ENCODE data around the gene CAPN11. TPM values are rescaled to one million over a fixed set of nuclear protein-coding genes. Genes with fewer than 3 reads are reported as not detected.

The CAPN11 gene
- total RNA-seq, 2 experiments from 2014 or later: not detected

DNA sequence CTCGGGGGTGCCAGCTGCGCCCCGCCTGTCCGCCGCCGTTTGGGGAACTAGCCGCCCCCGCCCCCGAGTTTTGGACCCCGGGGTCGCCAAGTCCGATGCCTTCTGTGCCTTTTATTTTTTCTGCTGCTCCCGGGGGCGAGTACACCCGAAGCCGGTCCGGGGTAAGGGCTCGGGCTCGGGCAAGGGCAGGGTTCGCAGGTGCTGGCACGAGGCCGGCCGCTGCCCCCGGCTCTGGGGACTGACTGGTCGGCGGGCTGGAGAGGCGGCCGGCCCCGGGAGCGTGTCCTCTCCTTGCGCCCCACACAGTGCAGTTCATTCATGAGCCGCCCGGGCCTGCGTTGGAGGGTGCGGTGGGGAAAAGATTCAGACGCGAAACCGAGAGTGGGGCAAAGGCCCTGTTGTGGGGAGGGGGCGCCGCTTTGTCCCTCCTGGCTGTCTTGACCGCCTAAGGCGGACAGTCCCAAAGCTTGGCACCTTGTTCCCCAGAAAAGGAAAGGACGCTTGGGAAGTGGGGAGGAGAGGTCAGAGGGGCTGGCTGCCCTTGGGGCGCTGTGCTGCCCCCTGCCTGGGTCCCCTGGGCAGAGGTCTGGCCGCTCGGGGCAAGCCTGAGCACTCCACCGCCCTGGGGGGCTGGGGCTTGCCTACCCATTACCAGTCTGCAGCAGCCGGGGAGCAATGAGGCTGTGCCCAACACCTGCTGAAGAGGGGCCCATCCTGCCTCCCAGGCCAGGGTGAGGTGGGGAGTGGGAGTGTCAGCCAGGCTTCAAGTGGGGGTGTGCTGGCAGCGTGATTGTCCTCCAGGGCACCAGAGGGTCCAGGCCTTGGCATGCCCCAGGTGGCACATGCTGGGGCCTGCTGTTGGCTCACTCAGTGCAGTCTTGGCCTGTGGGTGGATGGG is 30.4 kb upstream of the CAPN11 start:
- Histone ChIP-seq H3K36me3 (ENCODE audit: insufficient read depth, low read length) (peaks cover 19% of the 10 kb centered on the region), H3K4me2 (ENCODE audit: low read length) (peak overlapping the region; percentile 97), H4K20me1 (ENCODE audit: insufficient read depth, low read length) (peaks cover 22% of the 10 kb centered on the region; the same call in 1 of the 2 replicates), H3K9me2 (ENCODE audit: insufficient read depth, low read length) (no peaks in the 10 kb centered on the region), H3K27ac (ENCODE audit: low read depth, low read length, poor library complexity, severe bottlenecking) (no peak overlapping the region), H2AFZ (ENCODE audit: low read length) (peak overlapping the region; percentile 91), H3K4me1 (ENCODE audit: insufficient read depth, low read length, poor library complexity, severe bottlenecking) (peaks cover 36% of the 10 kb centered on the region), H3K4me3 (ENCODE audit: low read depth, low read length, poor library complexity, severe bottlenecking) (peak overlapping the region; percentile 83), H3K9me3 (ENCODE audit: low read length) (no peaks in the 10 kb centered on the region), H3K79me2 (ENCODE audit: insufficient read depth, low read depth, low read length) (peaks cover 39% of the 10 kb centered on the region)
- peak; percentile 40 for DNase-seq (ENCODE audit: low spot score)
- CTCF ChIA-PET (ENCODE audit: unreplicated experiment): interaction anchor here (1.0 kb wide), 2 partner anchors 30 to 54 kb away, joined by 3 read pairs; no protein-coding TSS in a partner anchor
- POLR2A ChIA-PET: interaction anchor here (0.6 to 0.8 kb wide), 5 partner anchors 56 to 954 kb away, joined by 3 to 6 read pairs (median 4); partner anchors contain the start of gene AARS2
- TF ChIP-seq, protein P1, sequence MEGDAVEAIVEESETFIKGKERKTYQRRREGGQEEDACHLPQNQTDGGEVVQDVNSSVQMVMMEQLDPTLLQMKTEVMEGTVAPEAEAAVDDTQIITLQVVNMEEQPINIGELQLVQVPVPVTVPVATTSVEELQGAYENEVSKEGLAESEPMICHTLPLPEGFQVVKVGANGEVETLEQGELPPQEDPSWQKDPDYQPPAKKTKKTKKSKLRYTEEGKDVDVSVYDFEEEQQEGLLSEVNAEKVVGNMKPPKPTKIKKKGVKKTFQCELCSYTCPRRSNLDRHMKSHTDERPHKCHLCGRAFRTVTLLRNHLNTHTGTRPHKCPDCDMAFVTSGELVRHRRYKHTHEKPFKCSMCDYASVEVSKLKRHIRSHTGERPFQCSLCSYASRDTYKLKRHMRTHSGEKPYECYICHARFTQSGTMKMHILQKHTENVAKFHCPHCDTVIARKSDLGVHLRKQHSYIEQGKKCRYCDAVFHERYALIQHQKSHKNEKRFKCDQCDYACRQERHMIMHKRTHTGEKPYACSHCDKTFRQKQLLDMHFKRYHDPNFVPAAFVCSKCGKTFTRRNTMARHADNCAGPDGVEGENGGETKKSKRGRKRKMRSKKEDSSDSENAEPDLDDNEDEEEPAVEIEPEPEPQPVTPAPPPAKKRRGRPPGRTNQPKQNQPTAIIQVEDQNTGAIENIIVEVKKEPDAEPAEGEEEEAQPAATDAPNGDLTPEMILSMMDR (conservative IDR thresholded peaks at IDR 0.05; ENCODE audit: low read length): 0 out of 2 replicates have a peak, but pooled peaks have one; percentile 8
- TF ChIP-seq EZH2phosphoT487 (IDR thresholded peaks at IDR 0.05; ENCODE audit: borderline replicate concordance, low read depth, low read length): no peak
- no TSS peak for BruUV-seq (replicated peaks)
- intact Hi-C loops (cut with micrococcal nuclease; ENCODE audit: unreplicated experiment): no loop called here

DNA sequence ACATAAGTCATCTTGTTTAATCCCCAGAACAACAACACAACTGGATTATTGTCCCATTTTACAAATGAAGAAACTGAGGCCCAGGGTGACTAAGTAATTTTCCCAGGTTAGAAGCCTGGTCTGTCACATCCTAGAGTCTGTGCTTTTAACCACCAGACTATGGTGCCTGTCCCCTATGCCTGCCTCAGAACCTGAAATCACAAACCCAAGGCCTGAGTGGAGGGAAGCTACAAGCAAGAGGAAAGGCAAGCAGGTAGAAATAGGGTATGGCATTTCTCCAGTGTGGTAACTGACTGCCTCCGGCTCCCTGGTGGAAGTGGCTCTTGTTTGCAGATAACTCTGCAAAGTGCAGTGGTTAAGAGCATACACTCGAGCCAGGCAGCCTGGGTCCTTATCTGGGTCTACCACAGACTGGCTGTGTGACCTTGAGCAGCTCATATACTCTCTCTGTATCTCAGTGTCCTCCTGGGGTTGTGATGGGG is 28.7 kb upstream of the CAPN11 start:
- H3K4me1 ChIP-seq (ENCODE audit: insufficient read depth, low read length, poor library complexity, severe bottlenecking): peaks cover 23% of the 10 kb centered on the region
- H3K27ac ChIP-seq (ENCODE audit: low read depth, low read length, poor library complexity, severe bottlenecking): no peak overlapping the region
- CTCF ChIA-PET (ENCODE audit: unreplicated experiment): interaction anchor here (1.4 kb wide), 1 partner anchor 51 kb away, joined by 3 read pairs; no protein-coding TSS in a partner anchor
- TF ChIP-seq, protein P1 (conservative IDR thresholded peaks at IDR 0.05; ENCODE audit: low read length): no peak
- no peak for TF ChIP-seq EZH2phosphoT487 (IDR thresholded peaks at IDR 0.05; ENCODE audit: borderline replicate concordance, low read depth, low read length)
- peaks cover 23% of the 10 kb centered on the region for H3K79me2 ChIP-seq (ENCODE audit: insufficient read depth, low read depth, low read length)
- H2AFZ ChIP-seq (ENCODE audit: low read length): no peak overlapping the region
- no peak overlapping the region for H3K4me2 ChIP-seq (ENCODE audit: low read length)
- no peak for DNase-seq (ENCODE audit: low spot score)
- no peaks in the 10 kb centered on the region for H3K9me3 ChIP-seq (ENCODE audit: low read length)
- H3K9me2 ChIP-seq (ENCODE audit: insufficient read depth, low read length): no peaks in the 10 kb centered on the region
- H4K20me1 ChIP-seq (ENCODE audit: insufficient read depth, low read length): peaks cover 12% of the 10 kb centered on the region; the same call in 1 of the 2 replicates
- POLR2A ChIA-PET: interaction anchor here (0.7 kb wide), 3 partner anchors 15 to 559 kb away, joined by 3 to 5 read pairs (median 3); no protein-coding TSS in a partner anchor
- no TSS peak for BruUV-seq (replicated peaks)
- intact Hi-C loops (cut with micrococcal nuclease; ENCODE audit: unreplicated experiment): no loop called here
- H3K36me3 ChIP-seq (ENCODE audit: insufficient read depth, low read length): peaks cover 6% of the 10 kb centered on the region; the same call in 1 of the 2 replicates
- H3K4me3 ChIP-seq (ENCODE audit: low read depth, low read length, poor library complexity, severe bottlenecking): no peak overlapping the region

Data from OCI-LY7 (cell line).